Karpas-422 (cell line): ENCODE measurements around the gene GABRQ. TPM values are rescaled to one million over a fixed set of nuclear protein-coding genes. Genes with fewer than 3 reads are reported as not detected.

Source experiments
- DNase-seq: peaks from one replicate; pipeline ENCODE4 v3.0.0-alpha.2; 2015
- H2AFZ ChIP-seq: fragments of 200-600 bp; sonication (generic); 2 replicates; pipeline ENCODE4 v1.6.1; 2014; ENCODE audit warnings: antibody characterized with exemption, low read length, mixed read lengths
- H3K27ac ChIP-seq: fragments of 200-600 bp; sonication (generic); 2 replicates; pipeline ENCODE4 v1.5.1; 2014; ENCODE audit warnings: mild to moderate bottlenecking, low read length, moderate library complexity
- H3K27me3 ChIP-seq: fragments of 200-600 bp; sonication (generic); 2 replicates; pipeline ENCODE4 v1.6.1; 2014; ENCODE audit warnings: low read length, mixed read lengths
- H3K36me3 ChIP-seq: fragments of 200-600 bp; sonication (generic); 2 replicates; pipeline ENCODE4 v1.6.1; 2014; ENCODE audit warnings: low read length, mixed read lengths; ENCODE audit not compliant: insufficient read depth
- H3K4me1 ChIP-seq: fragments of 200-600 bp; sonication (generic); 2 replicates; pipeline ENCODE4 v1.6.1; 2014; ENCODE audit warnings: mild to moderate bottlenecking, low read length, mixed read lengths
- H3K4me2 ChIP-seq: fragments of 200-600 bp; sonication (generic); 2 replicates; pipeline ENCODE4 v1.6.1; 2014; ENCODE audit warnings: low read length, low read depth, mild to moderate bottlenecking; ENCODE audit not compliant: poor library complexity, severe bottlenecking
- H3K4me3 ChIP-seq: fragments of 200-600 bp; sonication (generic); 2 replicates; pipeline ENCODE4 v1.5.1; 2014; ENCODE audit warnings: mild to moderate bottlenecking, antibody characterized with exemption, low read length, mixed read lengths
- H3K79me2 ChIP-seq: fragments of 200-600 bp; sonication (generic); 2 replicates; pipeline ENCODE4 v1.6.1; 2014; ENCODE audit warnings: mild to moderate bottlenecking, low read length, mixed read lengths
- H3K9ac ChIP-seq: fragments of 200-600 bp; sonication (generic); 2 replicates; pipeline ENCODE4 v1.6.0; 2014; ENCODE audit warnings: low read length
- H3K9me2 ChIP-seq: fragments of 200-600 bp; sonication (generic), shearing (Covaris generic); replicated peaks from 2 replicates; pipeline ENCODE4 v1.6.0; 2014; ENCODE audit warnings: mild to moderate bottlenecking, low read length, moderate library complexity; ENCODE audit not compliant: insufficient read depth
- H3K9me3 ChIP-seq: fragments of 300-700, 200-600 bp; sonication (generic); 2 replicates; pipeline ENCODE4 v1.6.1; 2014; ENCODE audit warnings: low read length, mixed read lengths
- H4K20me1 ChIP-seq: fragments of 200-600 bp; sonication (generic); 2 replicates; pipeline ENCODE4 v1.6.1; 2014; ENCODE audit warnings: mild to moderate bottlenecking, antibody characterized with exemption, low read length, low read depth; ENCODE audit not compliant: insufficient read depth
- total RNA-seq: library from RNA; depleted of rRNA; stranded (reverse); fragments of >200 nt; shearing (Covaris generic); gene quantifications from 2 replicates; pipeline ENCODE4 v1.2.3, GENCODE V29; 2014; ENCODE audit warnings: low replicate concordance; rRNA removed

The GABRQ gene
- total RNA-seq = not detected in 2 replicates

GRCh38 chrX:152637649-152638442 lies at the start of gene GABRQ:
Gene GABRQ (plus strand): TSS chrX:152637895. CDS start chrX:152638203, 308 bp downstream.
- no peaks in the 10 kb centered on the region for H3K79me2 ChIP-seq
- peak; percentile 23 for DNase-seq
- H3K9ac ChIP-seq = no peak within 1 kb of the TSS
- no peaks in the 10 kb centered on the region for H3K36me3 ChIP-seq
- H3K4me3 ChIP-seq = no peak within 1 kb of the TSS
- no peaks in the 10 kb centered on the region for H3K4me1 ChIP-seq
- H3K27me3 ChIP-seq = no peaks in the 10 kb centered on the region
- H3K9me3 ChIP-seq = no peaks in the 10 kb centered on the region
- no peaks in the 10 kb centered on the region for H4K20me1 ChIP-seq
- no peak within 1 kb of the TSS for H3K27ac ChIP-seq
- H3K4me2 ChIP-seq = no peak within 1 kb of the TSS
- H2AFZ ChIP-seq = no peak within 1 kb of the TSS
- no peaks in the 10 kb centered on the region for H3K9me2 ChIP-seq

GRCh38 chrX:152588206-152588605 lies 49.5 kb upstream of the GABRQ start:
- no peak for DNase-seq
- Histone ChIP-seq H2AFZ (no peak overlapping the region), H3K4me3 (no peak overlapping the region), H3K9me3 (no peaks in the 10 kb centered on the region), H3K9me2 (no peaks in the 10 kb centered on the region), H4K20me1 (no peaks in the 10 kb centered on the region), H3K4me2 (no peak overlapping the region), H3K27me3 (no peaks in the 10 kb centered on the region), H3K4me1 (no peaks in the 10 kb centered on the region), H3K9ac (no peak overlapping the region), H3K79me2 (no peaks in the 10 kb centered on the region), H3K36me3 (no peaks in the 10 kb centered on the region), H3K27ac (no peak overlapping the region)

GRCh38 chrX:152600853-152601633 lies 36.7 kb upstream of the GABRQ start:
- H3K9ac ChIP-seq = no peak overlapping the region
- no peaks in the 10 kb centered on the region for H3K4me1 ChIP-seq
- H3K36me3 ChIP-seq = no peaks in the 10 kb centered on the region
- H3K27ac ChIP-seq = no peak overlapping the region
- DNase-seq = peak; percentile 56
- H3K79me2 ChIP-seq = no peaks in the 10 kb centered on the region
- H3K4me3 ChIP-seq = no peak overlapping the region
- no peak overlapping the region for H2AFZ ChIP-seq
- H4K20me1 ChIP-seq = no peaks in the 10 kb centered on the region
- H3K9me3 ChIP-seq = no peaks in the 10 kb centered on the region
- no peak overlapping the region for H3K4me2 ChIP-seq
- no peaks in the 10 kb centered on the region for H3K27me3 ChIP-seq
- H3K9me2 ChIP-seq = no peaks in the 10 kb centered on the region

GRCh38 chrX:152601848-152602616 lies 35.7 kb upstream of the GABRQ start:
- no peaks in the 10 kb centered on the region for H3K36me3 ChIP-seq
- no peak overlapping the region for H3K9ac ChIP-seq
- no peaks in the 10 kb centered on the region for H3K4me1 ChIP-seq
- H2AFZ ChIP-seq = no peak overlapping the region
- H3K27me3 ChIP-seq = no peaks in the 10 kb centered on the region
- H4K20me1 ChIP-seq = no peaks in the 10 kb centered on the region
- no peak overlapping the region for H3K27ac ChIP-seq
- no peaks in the 10 kb centered on the region for H3K9me3 ChIP-seq
- no peaks in the 10 kb centered on the region for H3K9me2 ChIP-seq
- no peak overlapping the region for H3K4me3 ChIP-seq
- H3K4me2 ChIP-seq = no peak overlapping the region
- peak; percentile 85 for DNase-seq
- no peaks in the 10 kb centered on the region for H3K79me2 ChIP-seq

GRCh38 chrX:152614791-152615190 lies 22.9 kb upstream of the GABRQ start:
- no peak overlapping the region for H3K27ac ChIP-seq
- H3K4me1 ChIP-seq = no peaks in the 10 kb centered on the region
- no peaks in the 10 kb centered on the region for H3K9me2 ChIP-seq
- no peaks in the 10 kb centered on the region for H4K20me1 ChIP-seq
- no peaks in the 10 kb centered on the region for H3K27me3 ChIP-seq
- H2AFZ ChIP-seq = no peak overlapping the region
- no peaks in the 10 kb centered on the region for H3K79me2 ChIP-seq
- no peaks in the 10 kb centered on the region for H3K9me3 ChIP-seq
- no peaks in the 10 kb centered on the region for H3K36me3 ChIP-seq
- DNase-seq = no peak
- no peak overlapping the region for H3K9ac ChIP-seq
- H3K4me2 ChIP-seq = no peak overlapping the region
- no peak overlapping the region for H3K4me3 ChIP-seq

GRCh38 chrX:152619897-152620296 lies 17.8 kb upstream of the GABRQ start:
- Histone ChIP-seq H3K4me1 (no peaks in the 10 kb centered on the region), H4K20me1 (no peaks in the 10 kb centered on the region), H3K4me2 (no peak overlapping the region), H3K79me2 (no peaks in the 10 kb centered on the region), H3K9ac (no peak overlapping the region), H3K36me3 (no peaks in the 10 kb centered on the region), H3K27ac (no peak overlapping the region), H2AFZ (no peak overlapping the region), H3K4me3 (no peak overlapping the region), H3K9me2 (no peaks in the 10 kb centered on the region), H3K9me3 (no peaks in the 10 kb centered on the region), H3K27me3 (no peaks in the 10 kb centered on the region)
- DNase-seq = peak; percentile 6

GRCh38 chrX:152632445-152633097 lies 5.1 kb upstream of the GABRQ start:
- H3K9me2 ChIP-seq = no peaks in the 10 kb centered on the region
- H3K27ac ChIP-seq = no peak overlapping the region
- H3K36me3 ChIP-seq = no peaks in the 10 kb centered on the region
- DNase-seq = peak; percentile 79
- no peaks in the 10 kb centered on the region for H3K4me1 ChIP-seq
- no peaks in the 10 kb centered on the region for H3K9me3 ChIP-seq
- H3K27me3 ChIP-seq = no peaks in the 10 kb centered on the region
- no peaks in the 10 kb centered on the region for H4K20me1 ChIP-seq
- H3K9ac ChIP-seq = no peak overlapping the region
- H3K79me2 ChIP-seq = no peaks in the 10 kb centered on the region
- H3K4me3 ChIP-seq = no peak overlapping the region
- H3K4me2 ChIP-seq = no peak overlapping the region
- no peak overlapping the region for H2AFZ ChIP-seq
